MM.1S (cell line): ENCODE data around the gene RPTOR.

Experiments
- DNase-seq: peaks from one replicate; pipeline ENCODE4 v3.0.0-alpha.2; 2015
- H2AFZ ChIP-seq: fragments of 300-600 bp; sonication (generic); 2 replicates; pipeline ENCODE4 v1.6.0; 2016; ENCODE audit warnings: antibody characterized with exemption, low read length
- H3F3A ChIP-seq: fragments of 300-600 bp; sonication (generic); 2 replicates; pipeline ENCODE4 v1.6.1; 2016; ENCODE audit warnings: mild to moderate bottlenecking, antibody characterized with exemption, low read length, moderate library complexity, mixed read lengths; ENCODE audit not compliant: insufficient read depth
- H3K27ac ChIP-seq: fragments of 300-600 bp; sonication (generic); 2 replicates; pipeline ENCODE4 v1.5.1; 2016; ENCODE audit warnings: mild to moderate bottlenecking, low read length
- H3K27me3 ChIP-seq: fragments of 300-600 bp; sonication (generic); replicated peaks from 2 replicates; pipeline ENCODE4 v1.6.0; 2016; ENCODE audit warnings: low read length; ENCODE audit not compliant: insufficient read depth
- H3K36me3 ChIP-seq: fragments of 300-600 bp; sonication (generic); replicated peaks from 2 replicates; pipeline ENCODE4 v1.6.1; 2016; ENCODE audit warnings: mild to moderate bottlenecking, low read length, mixed read lengths; ENCODE audit not compliant: insufficient read depth
- H3K4me1 ChIP-seq: fragments of 300-600 bp; sonication (generic); 2 replicates; pipeline ENCODE4 v1.6.1; 2016; ENCODE audit warnings: low read length, mixed read lengths
- H3K4me2 ChIP-seq: fragments of 300-600 bp; sonication (generic); 2 replicates; pipeline ENCODE4 v1.6.0; 2016; ENCODE audit warnings: low read depth, low read length
- H3K4me3 ChIP-seq: fragments of 300-600 bp; sonication (generic); 2 replicates; pipeline ENCODE4 v1.5.1; 2016; ENCODE audit warnings: low read length, mixed read lengths
- H3K79me2 ChIP-seq: fragments of 300-600 bp; sonication (generic); 2 replicates; pipeline ENCODE4 v1.6.1; 2016; ENCODE audit warnings: mixed run types, low read length, mixed read lengths
- H3K9ac ChIP-seq: fragments of 300-600 bp; sonication (generic); 2 replicates; pipeline ENCODE4 v1.6.1; 2016; ENCODE audit warnings: low read length, mixed read lengths
- H3K9me2 ChIP-seq: fragments of 300-600 bp; sonication (generic); replicated peaks from 2 replicates; pipeline ENCODE4 v1.6.1; 2016; ENCODE audit warnings: mild to moderate bottlenecking, low read length, mixed read lengths; ENCODE audit not compliant: insufficient read depth
- H3K9me3 ChIP-seq: fragments of 300-600 bp; sonication (generic); replicated peaks from 2 replicates; pipeline ENCODE4 v1.6.1; 2016; ENCODE audit warnings: mild to moderate bottlenecking, low read length, mixed read lengths; ENCODE audit not compliant: insufficient read depth
- H4K20me1 ChIP-seq: fragments of 300-600 bp; sonication (generic); 2 replicates; pipeline ENCODE4 v1.6.1; 2016; ENCODE audit warnings: mild to moderate bottlenecking, low read length, moderate library complexity, mixed read lengths; ENCODE audit not compliant: insufficient read depth
- EZH2 ChIP-seq: fragments of 300-600 bp; sonication (generic); optimal IDR thresholded peaks from 2 replicates; pipeline ENCODE3; 2017; ENCODE audit warnings: low read depth, mild to moderate bottlenecking, antibody characterized with exemption, low read length, mixed read lengths
- EZH2phosphoT487 ChIP-seq: fragments of 300-600 bp; sonication (generic); IDR thresholded peaks from 2 replicates; pipeline ENCODE4 v1.6.1; 2018; ENCODE audit warnings: antibody characterized with exemption, low read length
- TF ChIP-seq, protein P1 (sequence below): fragments of 300-600 bp; sonication (generic); IDR thresholded peaks from 2 replicates; pipeline ENCODE4 v1.5.1; 2016; ENCODE audit warnings: antibody characterized with exemption, low read length, mixed read lengths

Gene RPTOR

DNA sequence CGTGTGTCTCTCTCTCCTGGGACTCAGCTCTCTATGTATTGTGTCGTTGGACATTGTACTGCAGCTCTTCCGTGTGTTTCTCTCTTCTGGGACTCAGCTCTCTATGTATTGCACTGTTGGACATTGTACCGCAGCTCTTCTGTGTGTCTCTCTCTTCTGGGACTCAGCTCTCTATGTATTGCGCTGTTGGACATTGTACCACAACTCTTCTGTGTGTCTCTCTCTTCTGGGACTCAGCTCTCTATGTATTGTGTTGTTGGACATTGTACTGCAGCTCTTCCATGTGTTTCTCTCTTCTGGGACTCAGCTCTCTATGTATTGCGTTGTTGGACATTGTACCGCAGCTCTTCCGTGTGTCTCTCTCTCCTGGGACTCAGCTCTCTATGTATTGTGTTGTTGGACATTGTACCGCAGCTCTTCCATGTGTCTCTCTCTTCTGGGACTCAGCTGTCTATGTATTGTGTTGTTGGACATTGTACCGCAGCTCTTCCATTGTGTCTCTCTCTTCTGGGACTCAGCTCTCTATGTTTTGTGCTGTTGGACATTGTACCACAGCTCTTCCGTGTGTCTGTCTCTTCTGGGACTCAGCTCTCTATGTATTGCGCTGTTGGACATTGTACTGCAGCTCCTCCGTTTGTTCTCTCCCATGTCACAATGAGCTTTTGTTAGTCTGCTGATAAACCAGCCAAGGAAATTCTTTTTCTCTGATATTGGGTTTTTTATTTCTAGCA is 84.8 kb downstream of the RPTOR start:
- H3K4me3 ChIP-seq: no peak overlapping the region
- no peaks in the 10 kb centered on the region for H3K4me1 ChIP-seq
- TF ChIP-seq, protein P1, sequence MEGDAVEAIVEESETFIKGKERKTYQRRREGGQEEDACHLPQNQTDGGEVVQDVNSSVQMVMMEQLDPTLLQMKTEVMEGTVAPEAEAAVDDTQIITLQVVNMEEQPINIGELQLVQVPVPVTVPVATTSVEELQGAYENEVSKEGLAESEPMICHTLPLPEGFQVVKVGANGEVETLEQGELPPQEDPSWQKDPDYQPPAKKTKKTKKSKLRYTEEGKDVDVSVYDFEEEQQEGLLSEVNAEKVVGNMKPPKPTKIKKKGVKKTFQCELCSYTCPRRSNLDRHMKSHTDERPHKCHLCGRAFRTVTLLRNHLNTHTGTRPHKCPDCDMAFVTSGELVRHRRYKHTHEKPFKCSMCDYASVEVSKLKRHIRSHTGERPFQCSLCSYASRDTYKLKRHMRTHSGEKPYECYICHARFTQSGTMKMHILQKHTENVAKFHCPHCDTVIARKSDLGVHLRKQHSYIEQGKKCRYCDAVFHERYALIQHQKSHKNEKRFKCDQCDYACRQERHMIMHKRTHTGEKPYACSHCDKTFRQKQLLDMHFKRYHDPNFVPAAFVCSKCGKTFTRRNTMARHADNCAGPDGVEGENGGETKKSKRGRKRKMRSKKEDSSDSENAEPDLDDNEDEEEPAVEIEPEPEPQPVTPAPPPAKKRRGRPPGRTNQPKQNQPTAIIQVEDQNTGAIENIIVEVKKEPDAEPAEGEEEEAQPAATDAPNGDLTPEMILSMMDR: no peak
- no peak for TF ChIP-seq EZH2phosphoT487
- TF ChIP-seq EZH2: no peak
- no peak overlapping the region for H3K27ac ChIP-seq
- H2AFZ ChIP-seq: no peak overlapping the region
- no peaks in the 10 kb centered on the region for H4K20me1 ChIP-seq
- H3F3A ChIP-seq: no peaks in the 10 kb centered on the region
- DNase-seq: no peak
- H3K79me2 ChIP-seq: 0 out of 2 replicates have a peak, but pooled peaks cover 10% of the 10 kb centered on the region
- H3K9ac ChIP-seq: no peak overlapping the region
- H3K9me2 ChIP-seq: no peaks in the 10 kb centered on the region
- H3K27me3 ChIP-seq: no peaks in the 10 kb centered on the region
- H3K9me3 ChIP-seq: no peaks in the 10 kb centered on the region
- H3K36me3 ChIP-seq: no peaks in the 10 kb centered on the region
- no peak overlapping the region for H3K4me2 ChIP-seq

DNA sequence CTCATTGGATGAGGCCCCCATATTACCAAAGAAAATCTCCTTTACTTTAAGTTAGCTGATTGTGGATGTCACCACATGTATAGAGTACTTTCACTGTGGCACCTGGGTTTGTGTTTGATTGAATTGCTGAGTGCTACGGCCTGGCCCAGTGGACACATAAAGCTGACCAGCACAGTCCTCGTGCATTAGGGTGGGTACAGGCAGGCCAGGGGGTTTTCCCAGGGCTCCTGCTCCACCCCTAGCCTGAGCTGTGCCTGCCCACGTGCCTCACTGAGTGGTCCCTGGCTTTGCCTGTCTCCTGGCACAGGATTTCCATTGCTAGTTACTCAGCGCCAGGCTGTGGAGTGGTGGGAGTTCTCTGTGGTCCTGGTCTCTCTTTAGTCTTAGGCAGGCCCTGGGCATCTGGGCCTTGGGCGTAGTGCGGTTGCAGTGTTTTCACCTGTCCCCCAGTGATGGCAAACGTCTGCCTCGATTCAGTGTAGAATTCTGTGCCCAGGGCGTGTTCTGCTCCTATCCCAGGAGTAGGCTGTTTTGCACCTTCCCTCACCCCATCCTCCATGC is 86.0 kb downstream of the RPTOR start:
- TF ChIP-seq, protein P1: no peak
- TF ChIP-seq EZH2 (no peak), EZH2phosphoT487 (no peak)
- no peak overlapping the region for H3K4me3 ChIP-seq
- DNase-seq: no peak
- no peaks in the 10 kb centered on the region for H3K36me3 ChIP-seq
- H4K20me1 ChIP-seq: no peaks in the 10 kb centered on the region
- no peak overlapping the region for H2AFZ ChIP-seq
- no peak overlapping the region for H3K9ac ChIP-seq
- H3F3A ChIP-seq: no peaks in the 10 kb centered on the region
- no peak overlapping the region for H3K27ac ChIP-seq
- peaks cover 10% of the 10 kb centered on the region; the same call in 1 of the 2 replicates for H3K79me2 ChIP-seq
- no peaks in the 10 kb centered on the region for H3K9me3 ChIP-seq
- no peaks in the 10 kb centered on the region for H3K4me1 ChIP-seq
- H3K27me3 ChIP-seq: no peaks in the 10 kb centered on the region
- H3K4me2 ChIP-seq: no peak overlapping the region
- no peaks in the 10 kb centered on the region for H3K9me2 ChIP-seq

DNA sequence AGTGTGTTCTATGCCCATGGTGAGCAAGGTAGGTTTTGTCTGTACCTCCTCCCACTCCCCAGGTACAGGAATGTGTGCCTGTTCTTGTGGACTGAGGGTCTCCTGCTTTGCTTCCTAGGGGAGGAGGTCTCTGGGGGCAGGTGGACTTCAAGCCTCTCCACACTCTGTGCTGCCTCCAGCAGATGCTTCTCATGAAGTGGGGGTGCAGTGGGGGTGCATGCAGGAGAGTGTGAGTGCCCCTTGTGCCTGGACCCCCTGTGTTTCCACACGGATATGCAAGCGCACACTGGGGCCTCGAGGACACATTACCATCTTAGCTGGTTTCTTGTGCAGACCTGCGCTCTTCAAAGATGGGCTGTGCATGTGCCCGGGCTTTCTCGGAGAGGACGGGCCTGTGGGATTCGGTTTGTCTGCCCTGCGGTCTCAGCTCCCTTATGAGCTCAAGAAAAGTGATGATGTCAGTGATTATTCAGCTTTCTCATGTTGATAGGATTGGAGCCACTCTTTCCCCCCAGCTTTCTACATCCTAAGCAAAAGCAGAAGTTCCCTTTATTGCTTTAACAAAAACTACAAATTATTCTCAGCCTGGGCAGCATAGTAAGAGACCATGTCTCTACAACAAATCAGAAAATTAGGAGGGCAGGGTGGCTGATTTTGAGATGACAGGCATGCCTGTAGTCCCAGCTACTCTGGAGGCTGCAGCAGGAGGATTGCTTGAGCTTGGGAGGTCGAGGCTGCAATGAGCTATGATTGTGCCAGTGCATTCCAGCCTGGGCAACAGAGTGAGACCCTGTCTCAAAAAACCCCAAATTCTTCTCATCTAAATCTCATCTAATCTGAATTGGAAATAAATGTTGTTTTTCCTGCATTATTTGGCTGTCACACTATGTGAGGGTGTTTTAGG is 86.8 kb downstream of the RPTOR start:
- Histone ChIP-seq H3K36me3 (no peaks in the 10 kb centered on the region), H3K79me2 (peaks cover 11% of the 10 kb centered on the region; the same call in 1 of the 2 replicates), H3K27ac (no peak overlapping the region), H3K4me2 (no peak overlapping the region), H3K4me1 (no peaks in the 10 kb centered on the region), H3K27me3 (no peaks in the 10 kb centered on the region), H3K9me3 (no peaks in the 10 kb centered on the region), H4K20me1 (no peaks in the 10 kb centered on the region), H3K4me3 (no peak overlapping the region), H3K9ac (no peak overlapping the region), H2AFZ (no peak overlapping the region), H3F3A (no peaks in the 10 kb centered on the region), H3K9me2 (no peaks in the 10 kb centered on the region)
- TF ChIP-seq EZH2 (no peak), EZH2phosphoT487 (no peak)
- TF ChIP-seq, protein P1: no peak
- DNase-seq: no peak
